Activated T-cell treated with anti-CD3 and anti-CD28 coated beads, Interleukin-2, amount 50 U/mL, for 4 hours (primary cell): ENCODE measurements around the gene EPHX1. TPM values are rescaled to one million over a fixed set of nuclear protein-coding genes. Genes with fewer than 3 reads are reported as not detected.
"Not testable (repeated sequence)": the region's sequence is repeated elsewhere in the genome, so short reads cannot be mapped to it uniquely, and the experiment has no call there.

Source experiments
- ATAC-seq, 2 donors: fragments of 200-7000 bp; cut with Tn5 transposase; one replicate each; pipeline ENCODE4 v1.10.0; 2021
- DNase-seq: peaks from one replicate; pipeline ENCODE4 v3.0.0-alpha.2; 2020
- H3K27me3 Mint-ChIP-seq: one replicate; pipeline ENCODE4 v1.8.0; 2021; ENCODE audit warnings: low read depth, mixed read lengths
- H3K36me3 Mint-ChIP-seq: one replicate; pipeline ENCODE4 v1.8.0; 2022; ENCODE audit warnings: mixed read lengths; ENCODE audit not compliant: insufficient read depth
- H3K4me1 Mint-ChIP-seq: one replicate; pipeline ENCODE4 v1.8.0; 2021; ENCODE audit warnings: low read depth, mixed read lengths
- H3K4me3 Mint-ChIP-seq: one replicate; pipeline ENCODE4 v1.8.0; 2021; ENCODE audit warnings: mild to moderate bottlenecking, moderate library complexity, mixed read lengths
- H3K9me3 Mint-ChIP-seq: one replicate; pipeline ENCODE4 v1.8.0; 2021; ENCODE audit warnings: mixed read lengths
- total RNA-seq, 3 donors: library from RNA; stranded (reverse); gene quantifications; one replicate each; pipeline ENCODE4 v1.2.1, GENCODE V29; 2021

Gene EPHX1
- total RNA-seq, 3 donors from 2014 or later: 1.8 to 2.2 (median 1.9) TPM

GRCh38 chr1:225771661-225772322 is 38.1 kb upstream of the EPHX1 start:
- Mint-ChIP-seq H3K4me3 (no peak overlapping the region), H3K36me3 (no peaks in the 10 kb centered on the region), H3K9me3 (no peaks in the 10 kb centered on the region), H3K4me1 (peaks cover 1% of the 10 kb centered on the region), H3K27me3 (no peaks in the 10 kb centered on the region)
- ATAC-seq: no peak
- DNase-seq: no peak

GRCh38 chr1:225772323-225772768 is 37.6 kb upstream of the EPHX1 start:
- Mint-ChIP-seq H3K36me3 (no peaks in the 10 kb centered on the region), H3K9me3 (no peaks in the 10 kb centered on the region), H3K4me1 (peaks cover 1% of the 10 kb centered on the region), H3K27me3 (no peaks in the 10 kb centered on the region), H3K4me3 (no peak overlapping the region)
- ATAC-seq (peak in 1 of 2 donors; percentile 23), DNase-seq (no peak)

DNA sequence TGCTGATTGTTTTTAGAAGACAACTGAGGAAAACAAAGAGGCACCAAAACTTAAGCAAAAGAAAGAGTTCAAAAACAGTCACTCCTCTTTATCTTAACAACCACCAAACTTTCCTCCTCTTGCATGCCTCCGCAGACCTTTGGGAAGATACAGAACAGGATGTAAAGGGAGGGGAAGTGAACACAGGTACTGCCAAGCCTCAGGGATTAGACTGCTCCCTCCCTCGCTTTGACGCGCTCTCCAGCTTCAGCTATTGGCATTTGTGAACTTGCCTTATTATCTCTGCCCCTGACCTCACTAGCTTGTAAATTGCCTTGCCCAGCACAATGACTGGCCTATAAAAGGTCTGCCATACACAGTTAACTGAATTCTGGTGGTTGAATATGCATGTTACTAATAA is 37.1 kb upstream of the EPHX1 start:
- H3K4me3 Mint-ChIP-seq: no peak overlapping the region
- H3K27me3 Mint-ChIP-seq: no peaks in the 10 kb centered on the region
- no peak for ATAC-seq
- H3K4me1 Mint-ChIP-seq: peaks cover 1% of the 10 kb centered on the region
- no peaks in the 10 kb centered on the region for H3K9me3 Mint-ChIP-seq
- H3K36me3 Mint-ChIP-seq: no peaks in the 10 kb centered on the region
- no peak for DNase-seq

DNA sequence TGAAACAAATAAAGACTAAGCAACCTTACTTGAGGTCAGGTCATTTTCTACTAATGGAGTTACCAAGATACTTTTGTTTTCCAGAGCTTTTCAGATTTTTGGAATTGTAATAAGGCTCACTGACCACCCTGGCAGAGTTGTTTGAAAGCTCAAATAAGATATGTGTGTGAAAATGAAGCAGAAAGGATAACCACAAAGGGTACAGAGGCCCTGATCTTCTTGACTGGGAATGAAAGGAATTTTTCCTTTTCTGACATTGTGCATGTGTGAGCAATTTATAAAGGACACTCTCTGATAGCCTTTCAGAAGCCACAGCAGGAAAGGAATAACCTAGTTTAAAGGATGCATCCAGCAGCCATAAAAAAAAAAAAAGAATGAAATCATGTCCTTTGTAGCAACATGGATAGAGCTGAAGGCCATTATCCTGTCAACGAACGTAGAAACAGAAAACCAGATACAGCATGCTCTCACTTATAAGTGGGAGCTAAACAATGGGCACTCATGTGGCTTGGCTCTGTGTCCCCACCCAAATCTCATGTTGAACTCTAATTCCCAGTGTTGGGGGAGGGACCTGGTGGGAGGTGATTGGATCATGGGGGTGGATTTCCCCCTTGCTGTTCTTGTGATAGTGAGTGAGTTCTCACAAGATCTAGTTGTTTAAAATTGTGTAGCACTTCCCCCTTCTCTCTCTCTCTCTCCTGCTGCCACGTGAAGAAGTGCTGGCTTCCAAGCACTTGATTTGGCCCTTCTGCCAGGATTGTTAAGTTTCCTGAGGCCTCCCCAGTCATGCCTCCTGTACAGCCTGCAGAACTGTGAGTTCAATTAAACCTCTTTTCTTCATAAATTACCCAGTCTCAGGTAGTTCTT is 35.4 kb upstream of the EPHX1 start:
- no peaks in the 10 kb centered on the region for H3K9me3 Mint-ChIP-seq
- no peaks in the 10 kb centered on the region for H3K27me3 Mint-ChIP-seq
- H3K36me3 Mint-ChIP-seq: peaks cover 2% of the 10 kb centered on the region
- no peak for DNase-seq
- no peak overlapping the region for H3K4me3 Mint-ChIP-seq
- peaks cover 8% of the 10 kb centered on the region for H3K4me1 Mint-ChIP-seq
- no peak for ATAC-seq

DNA sequence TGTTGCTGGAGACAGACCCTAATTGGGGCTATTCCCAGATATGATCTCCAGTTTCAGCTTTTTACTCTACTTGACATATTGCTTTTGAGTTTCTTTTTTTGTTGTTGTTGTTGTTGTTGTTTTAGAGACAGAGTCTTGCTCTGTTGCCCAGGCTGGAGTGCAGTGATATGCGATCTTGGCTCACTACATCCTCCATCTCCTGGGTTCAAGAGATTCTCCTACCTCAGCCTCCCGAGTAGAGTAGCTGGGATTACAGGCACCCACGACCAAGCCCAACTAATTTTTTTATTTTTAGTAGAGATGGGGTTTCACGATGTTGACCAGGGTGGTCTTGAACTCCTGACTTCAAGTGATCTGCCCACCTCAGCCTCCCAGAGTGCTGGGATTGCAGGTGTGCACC is 33.6 kb upstream of the EPHX1 start:
- peaks cover 8% of the 10 kb centered on the region for H3K36me3 Mint-ChIP-seq
- no peaks in the 10 kb centered on the region for H3K27me3 Mint-ChIP-seq
- DNase-seq: no peak
- no peak for ATAC-seq
- no peak overlapping the region for H3K4me3 Mint-ChIP-seq
- H3K4me1 Mint-ChIP-seq: peaks cover 22% of the 10 kb centered on the region
- H3K9me3 Mint-ChIP-seq: no peaks in the 10 kb centered on the region

GRCh38 chr1:225777058-225777582 is 32.8 kb upstream of the EPHX1 start:
- peak; percentile 12 to 13 for ATAC-seq
- Mint-ChIP-seq H3K4me1 (peaks cover 27% of the 10 kb centered on the region), H3K36me3 (peaks cover 8% of the 10 kb centered on the region), H3K4me3 (no peak overlapping the region), H3K9me3 (no peaks in the 10 kb centered on the region), H3K27me3 (no peaks in the 10 kb centered on the region)
- DNase-seq: no peak

GRCh38 chr1:225777583-225778336 is 32.2 kb upstream of the EPHX1 start, which contains the start of gene SRP9:
TSS of gene SRP9 (plus strand) at chr1:225777826. CDS start at chr1:225777941, 115 bp downstream.
- ATAC-seq (peak; percentile 96 to 97), DNase-seq (peak; percentile 98)
- Mint-ChIP-seq H3K36me3 (peaks cover 13% of the 10 kb centered on the region), H3K27me3 (no peaks in the 10 kb centered on the region), H3K9me3 (no peaks in the 10 kb centered on the region), H3K4me1 (peaks cover 33% of the 10 kb centered on the region), H3K4me3 (no peak within 1 kb of the TSS)

DNA sequence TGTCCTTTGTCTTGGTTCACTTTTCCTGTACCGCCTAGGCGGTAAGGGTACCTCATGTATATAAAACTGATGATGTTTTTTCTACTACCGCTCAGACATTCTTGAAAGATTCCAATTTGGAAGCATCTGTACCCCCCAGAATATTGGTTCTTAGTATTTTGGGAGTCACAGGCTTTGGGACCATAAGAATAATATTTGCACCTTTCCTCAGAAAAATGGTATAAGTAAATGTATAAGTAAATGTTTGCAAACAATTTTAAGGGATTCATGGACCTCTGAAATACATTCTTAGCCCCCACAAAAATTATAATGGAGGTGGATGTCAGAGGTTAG is 31.6 kb upstream of the EPHX1 start:
- peaks cover 15% of the 10 kb centered on the region for H3K36me3 Mint-ChIP-seq
- DNase-seq: no peak
- no peak for ATAC-seq
- no peaks in the 10 kb centered on the region for H3K27me3 Mint-ChIP-seq
- H3K9me3 Mint-ChIP-seq: no peaks in the 10 kb centered on the region
- peaks cover 38% of the 10 kb centered on the region for H3K4me1 Mint-ChIP-seq
- H3K4me3 Mint-ChIP-seq: no peak overlapping the region

DNA sequence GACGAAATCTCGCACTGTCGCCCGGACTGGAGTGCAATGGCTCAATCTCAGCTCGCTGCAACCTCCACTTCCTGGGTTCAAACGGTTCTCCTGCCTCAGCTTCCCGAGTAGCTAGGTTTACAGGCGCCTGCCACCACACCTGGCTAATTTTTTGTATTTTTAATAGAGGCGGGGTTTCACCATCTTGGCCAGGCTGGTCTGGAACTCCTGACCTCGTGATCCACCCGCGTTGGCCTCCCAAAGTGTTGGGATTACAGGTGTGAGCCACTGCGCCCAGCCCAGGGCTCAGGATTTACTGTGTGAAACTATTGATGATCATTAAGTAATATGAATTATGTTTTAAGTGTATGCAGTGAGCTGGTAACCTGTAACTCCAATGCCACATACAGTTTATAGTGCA is 30.8 kb upstream of the EPHX1 start:
- not testable (repeated sequence) for H3K4me3 Mint-ChIP-seq

GRCh38 chr1:225780134-225780533 is 29.8 kb upstream of the EPHX1 start:
- no peak for ATAC-seq
- Mint-ChIP-seq H3K9me3 (no peaks in the 10 kb centered on the region), H3K27me3 (no peaks in the 10 kb centered on the region), H3K36me3 (peaks cover 21% of the 10 kb centered on the region), H3K4me3 (peak overlapping the region; percentile 66), H3K4me1 (peaks cover 43% of the 10 kb centered on the region)
- DNase-seq: no peak

More for the DNA sequence above, 30.8 kb upstream of the EPHX1 start:
- not testable (repeated sequence) for H3K9me3 Mint-ChIP-seq, ATAC-seq, DNase-seq, H3K27me3 Mint-ChIP-seq
- H3K4me1 Mint-ChIP-seq: peaks cover 45% of the 10 kb centered on the region
- peaks cover 21% of the 10 kb centered on the region for H3K36me3 Mint-ChIP-seq

GRCh38 chr1:225780630-225781029 is 29.3 kb upstream of the EPHX1 start:
- no peak for ATAC-seq
- Mint-ChIP-seq H3K4me1 (peaks cover 43% of the 10 kb centered on the region), H3K4me3 (peak overlapping the region; percentile 27), H3K36me3 (peaks cover 21% of the 10 kb centered on the region), H3K9me3 (no peaks in the 10 kb centered on the region), H3K27me3 (no peaks in the 10 kb centered on the region)
- no peak for DNase-seq

DNA sequence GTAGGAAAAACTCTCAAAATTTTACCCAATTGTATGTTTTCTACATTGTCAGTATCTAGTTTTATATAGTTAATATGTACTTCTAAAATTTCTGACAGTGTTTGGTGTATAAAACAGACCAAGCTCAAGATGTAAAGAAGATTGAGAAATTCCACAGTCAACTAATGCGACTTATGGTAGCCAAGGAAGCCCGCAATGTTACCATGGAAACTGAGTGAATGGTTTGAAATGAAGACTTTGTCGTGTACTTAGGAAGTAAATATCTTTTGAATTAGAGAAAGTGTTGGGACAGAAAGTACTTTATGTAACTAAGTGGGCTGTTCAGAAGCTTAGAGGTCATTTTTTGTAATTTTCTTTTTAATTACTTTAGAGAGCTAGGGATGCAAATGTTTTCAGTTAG is 20.8 kb upstream of the EPHX1 start:
- H3K27me3 Mint-ChIP-seq, ATAC-seq, DNase-seq, H3K4me3 Mint-ChIP-seq, H3K9me3 Mint-ChIP-seq: not testable (repeated sequence)
- Mint-ChIP-seq H3K36me3 (peaks cover 40% of the 10 kb centered on the region), H3K4me1 (peaks cover 11% of the 10 kb centered on the region)

DNA sequence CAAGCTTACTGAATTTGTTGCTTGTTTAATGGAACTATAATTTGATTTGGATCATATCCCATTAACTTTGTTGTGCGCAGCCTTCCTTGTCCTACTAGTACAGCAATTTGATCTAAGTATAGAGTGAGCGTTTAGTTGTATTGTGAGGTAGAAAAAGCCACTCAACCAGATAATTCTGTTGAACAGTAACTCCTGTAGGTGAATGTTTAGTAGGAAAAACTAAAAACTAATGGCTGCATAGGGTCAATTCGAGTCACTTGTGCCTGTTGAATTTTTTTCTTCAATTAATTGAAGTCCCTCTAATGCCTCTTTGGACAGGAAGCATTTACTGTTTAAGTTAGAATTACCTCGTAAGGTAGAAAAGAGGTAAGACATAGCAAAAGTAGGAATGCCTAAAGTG is 15.0 kb upstream of the EPHX1 start:
- Mint-ChIP-seq H3K9me3 (no peaks in the 10 kb centered on the region), H3K4me3 (no peak overlapping the region), H3K27me3 (no peaks in the 10 kb centered on the region), H3K36me3 (peaks cover 36% of the 10 kb centered on the region), H3K4me1 (no peaks in the 10 kb centered on the region)
- ATAC-seq (no peak), DNase-seq (no peak)

- not testable (repeated sequence) for H3K27me3 Mint-ChIP-seq, DNase-seq, H3K9me3 Mint-ChIP-seq, ATAC-seq, H3K4me1 Mint-ChIP-seq, H3K4me3 Mint-ChIP-seq
- peaks cover 27% of the 10 kb centered on the region for H3K36me3 Mint-ChIP-seq
Observed at GRCh38 chr1:225796097-225796496, 13.8 kb upstream of the EPHX1 start.
